Colonic mucosa (tissue), 4 donors: ENCODE measurements around the gene TBC1D9. TPM values are rescaled to one million over a fixed set of nuclear protein-coding genes. Genes with fewer than 3 reads are reported as not detected.

Experiments used
- DNase-seq: peaks from one replicate; pipeline ENCODE4 v3.0.0-alpha.2; 2020
- H3K27ac ChIP-seq: fragments of 200-600 bp; one replicate; pipeline ENCODE4 v1.8.0; 2021
- H3K27me3 ChIP-seq: fragments of 200-600 bp; one replicate; pipeline ENCODE4 v1.8.0; 2021
- H3K36me3 ChIP-seq: fragments of 200-600 bp; one replicate; pipeline ENCODE4 v1.8.0; 2021
- H3K4me1 ChIP-seq: fragments of 200-600 bp; one replicate; pipeline ENCODE4 v1.8.0; 2021; ENCODE audit warnings: mild to moderate bottlenecking
- H3K4me3 ChIP-seq: fragments of 200-600 bp; one replicate; pipeline ENCODE4 v1.8.0; 2021
- H3K9ac ChIP-seq, 2 donors: one replicate each; pipeline ENCODE4 v1.7.0; 2013; ENCODE audit warnings: control low read depth in 2 of 2, low read depth in 2 of 2, low read length in 2 of 2
- H3K9me3 ChIP-seq: fragments of 200-600 bp; one replicate; pipeline ENCODE4 v1.8.0; 2021
- intact Hi-C: fragments of 100-400 bp; cut with DNase I; formaldehyde crosslinking; loops from one replicate; pipeline ENCODE4 v1.14.1; 2022
- total RNA-seq, 2 donors: library from RNA; stranded (reverse); fragmentation: NEBNext Ultra II Directional in 1 of 2; extraction: Animal tissue kit (Norgen Biotek cat#: 25700) in 1 of 2; gene quantifications; one replicate each; pipeline ENCODE4 v1.2.1, GENCODE V29; 2021
- TF ChIP-seq, protein P1 (sequence below): fragments of 200-600 bp; IDR thresholded peaks from one replicate; pipeline ENCODE4 v1.8.0; 2022; ENCODE audit warnings: antibody characterized with exemption, mild to moderate bottlenecking
- donor health status: healthy.
- donor health status: DM: no; HTN: no; CAD: no.
- donor health status: DM: no; HTN: no; CAD: no.

The TBC1D9 gene
- total RNA-seq, 2 donors from 2014 or later = 6.8 to 11.6 TPM

DNA sequence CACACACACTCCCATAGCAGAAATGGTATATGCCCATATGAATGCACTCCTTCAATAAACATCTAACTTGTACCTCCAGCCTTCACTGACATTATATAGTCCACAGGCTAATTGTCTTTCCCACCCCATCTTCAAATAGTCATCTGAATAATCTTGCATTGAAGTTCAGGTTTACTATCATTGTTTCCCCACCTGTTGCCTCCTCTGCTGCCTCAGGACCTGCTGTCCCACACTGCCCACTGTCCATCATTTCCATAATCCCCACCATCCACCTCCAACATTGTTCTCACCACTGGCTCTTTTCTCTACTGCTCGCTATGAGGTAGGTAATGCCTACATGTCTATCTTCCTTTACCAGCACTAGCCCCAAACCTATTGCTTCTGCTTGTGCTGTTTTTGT, 66.1 kb downstream of the TBC1D9 start:
- Histone ChIP-seq H3K4me1 (no peaks in the 10 kb centered on the region), H3K9ac (no peak overlapping the region), H3K27me3 (no peaks in the 10 kb centered on the region), H3K27ac (no peak overlapping the region), H3K9me3 (no peaks in the 10 kb centered on the region), H3K4me3 (no peak overlapping the region), H3K36me3 (no peaks in the 10 kb centered on the region)
- no peak for DNase-seq
- intact Hi-C loops = no loop called here
- TF ChIP-seq, protein P1, sequence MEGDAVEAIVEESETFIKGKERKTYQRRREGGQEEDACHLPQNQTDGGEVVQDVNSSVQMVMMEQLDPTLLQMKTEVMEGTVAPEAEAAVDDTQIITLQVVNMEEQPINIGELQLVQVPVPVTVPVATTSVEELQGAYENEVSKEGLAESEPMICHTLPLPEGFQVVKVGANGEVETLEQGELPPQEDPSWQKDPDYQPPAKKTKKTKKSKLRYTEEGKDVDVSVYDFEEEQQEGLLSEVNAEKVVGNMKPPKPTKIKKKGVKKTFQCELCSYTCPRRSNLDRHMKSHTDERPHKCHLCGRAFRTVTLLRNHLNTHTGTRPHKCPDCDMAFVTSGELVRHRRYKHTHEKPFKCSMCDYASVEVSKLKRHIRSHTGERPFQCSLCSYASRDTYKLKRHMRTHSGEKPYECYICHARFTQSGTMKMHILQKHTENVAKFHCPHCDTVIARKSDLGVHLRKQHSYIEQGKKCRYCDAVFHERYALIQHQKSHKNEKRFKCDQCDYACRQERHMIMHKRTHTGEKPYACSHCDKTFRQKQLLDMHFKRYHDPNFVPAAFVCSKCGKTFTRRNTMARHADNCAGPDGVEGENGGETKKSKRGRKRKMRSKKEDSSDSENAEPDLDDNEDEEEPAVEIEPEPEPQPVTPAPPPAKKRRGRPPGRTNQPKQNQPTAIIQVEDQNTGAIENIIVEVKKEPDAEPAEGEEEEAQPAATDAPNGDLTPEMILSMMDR = no peak

DNA sequence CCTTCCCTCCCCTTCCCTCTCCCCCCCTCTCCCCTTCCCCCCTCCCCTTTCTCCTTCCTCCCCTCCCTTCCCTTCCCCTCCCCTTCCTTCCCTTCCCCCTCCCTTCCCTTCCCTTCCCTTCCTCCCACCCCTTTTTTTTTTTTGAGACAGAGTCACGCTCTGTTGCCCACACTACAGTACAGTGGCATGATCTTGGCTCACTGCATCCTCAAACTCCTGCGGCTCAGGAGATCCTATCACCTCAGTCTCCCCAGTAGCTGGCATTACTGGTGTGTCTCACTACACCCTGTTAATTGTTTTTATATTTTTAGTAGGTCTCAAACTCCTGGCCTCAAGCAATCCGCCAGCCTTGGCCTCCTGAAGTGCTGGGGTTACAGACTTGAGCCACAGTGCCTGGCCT, 66.6 kb downstream of the TBC1D9 start:
- no peak for DNase-seq
- intact Hi-C loops = no loop called here
- no peaks in the 10 kb centered on the region for H3K27me3 ChIP-seq
- H3K4me1 ChIP-seq = no peaks in the 10 kb centered on the region
- no peaks in the 10 kb centered on the region for H3K36me3 ChIP-seq
- no peak overlapping the region for H3K4me3 ChIP-seq
- no peaks in the 10 kb centered on the region for H3K9me3 ChIP-seq
- H3K27ac ChIP-seq = no peak overlapping the region
- no peak overlapping the region for H3K9ac ChIP-seq
- TF ChIP-seq, protein P1 = no peak

DNA sequence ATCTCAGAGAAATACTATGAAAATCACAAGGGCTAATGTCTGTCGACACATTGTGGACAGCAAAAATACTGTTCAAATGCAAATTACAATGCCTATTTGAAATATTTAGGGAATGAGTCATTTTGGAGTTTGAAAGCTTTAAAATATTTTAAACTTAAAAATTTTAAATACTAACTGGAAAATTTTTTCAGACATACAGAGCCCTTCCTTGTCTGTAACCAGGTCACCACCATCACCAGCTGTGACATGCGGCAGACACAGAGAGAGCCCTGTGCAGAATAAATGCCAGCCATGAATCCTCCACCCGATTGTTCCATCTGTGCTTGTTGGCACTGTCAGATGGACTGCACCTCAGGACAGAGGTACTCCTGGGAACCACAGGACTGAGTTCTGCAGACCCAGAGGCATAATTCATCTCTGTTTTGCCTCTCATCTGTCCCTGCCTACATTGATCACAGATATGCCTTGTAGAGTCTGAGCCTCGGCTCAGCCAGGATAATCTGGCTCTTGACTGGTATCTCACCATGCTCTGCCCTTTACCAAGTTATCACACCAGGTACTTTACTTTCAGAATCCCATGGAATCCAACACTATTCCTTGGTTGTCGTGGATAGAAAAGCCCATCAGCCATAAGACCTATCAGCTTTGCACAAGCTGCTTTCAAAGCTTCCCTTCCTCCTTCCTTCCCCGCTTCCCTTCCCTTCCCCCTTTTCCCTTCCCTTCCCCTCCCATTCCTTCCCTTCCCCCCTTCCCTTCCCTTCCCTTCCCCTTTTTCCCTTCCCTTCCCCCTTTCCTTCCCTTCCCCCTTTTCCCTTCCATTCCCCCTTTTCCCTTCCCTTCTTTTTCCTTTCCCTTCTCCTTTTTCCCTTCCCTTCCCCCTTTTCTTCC, 67.2 kb downstream of the TBC1D9 start:
- no peak overlapping the region for H3K4me3 ChIP-seq
- H3K9ac ChIP-seq = no peak overlapping the region
- intact Hi-C loops = no loop called here
- TF ChIP-seq, protein P1 = no peak
- no peak overlapping the region for H3K27ac ChIP-seq
- H3K9me3 ChIP-seq = no peaks in the 10 kb centered on the region
- H3K27me3 ChIP-seq = no peaks in the 10 kb centered on the region
- H3K4me1 ChIP-seq = no peaks in the 10 kb centered on the region
- no peaks in the 10 kb centered on the region for H3K36me3 ChIP-seq
- no peak for DNase-seq

DNA sequence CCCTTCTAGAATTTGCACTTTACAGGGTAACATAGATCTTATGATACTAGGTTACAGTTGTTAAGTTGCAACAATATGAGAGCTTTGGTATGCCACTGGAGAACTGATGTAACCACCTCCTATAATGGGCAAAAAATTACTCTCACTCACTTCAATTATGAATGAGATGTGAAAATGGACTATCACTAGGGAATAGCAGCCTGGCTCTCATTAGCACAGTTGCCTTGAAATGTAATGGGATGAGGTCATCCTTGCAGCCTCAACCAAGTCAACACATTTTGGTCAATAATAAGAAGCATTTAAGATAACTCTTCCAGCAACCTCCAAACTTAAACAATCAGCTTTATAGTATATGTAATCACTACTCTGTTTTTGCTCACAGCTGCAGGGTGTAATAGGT, 69.4 kb downstream of the TBC1D9 start:
- Histone ChIP-seq H3K9ac (no peak overlapping the region), H3K36me3 (no peaks in the 10 kb centered on the region), H3K4me3 (no peak overlapping the region), H3K27ac (no peak overlapping the region), H3K4me1 (no peaks in the 10 kb centered on the region), H3K27me3 (no peaks in the 10 kb centered on the region), H3K9me3 (no peaks in the 10 kb centered on the region)
- TF ChIP-seq, protein P1 = no peak
- intact Hi-C loops = no loop called here
- no peak for DNase-seq

DNA sequence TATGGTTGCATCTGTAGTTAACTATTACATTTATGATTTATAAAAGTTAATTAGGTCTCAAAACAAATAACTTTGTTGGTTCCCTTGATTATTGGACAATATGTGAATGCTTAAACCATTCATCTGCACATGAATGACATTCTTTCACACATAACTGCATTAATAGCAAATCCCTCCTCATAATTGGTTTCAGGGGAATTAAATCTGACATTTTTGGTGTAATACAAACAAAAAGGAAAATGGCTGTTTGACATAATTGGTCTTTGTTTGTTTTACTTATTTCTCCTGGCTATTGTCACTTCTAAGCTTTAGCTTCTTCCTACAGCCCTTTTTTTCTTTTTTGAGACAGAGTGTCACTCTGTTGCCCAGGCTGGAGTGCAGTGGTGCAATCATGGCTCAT, 71.9 kb downstream of the TBC1D9 start:
- H3K4me3 ChIP-seq = no peak overlapping the region
- intact Hi-C loops = no loop called here
- TF ChIP-seq, protein P1 = no peak

More for the DNA sequence above, 71.9 kb downstream of the TBC1D9 start:
- Histone ChIP-seq H3K9ac (no peak overlapping the region), H3K36me3 (no peaks in the 10 kb centered on the region), H3K27me3 (no peaks in the 10 kb centered on the region), H3K9me3 (no peaks in the 10 kb centered on the region), H3K27ac (no peak overlapping the region), H3K4me1 (no peaks in the 10 kb centered on the region)
- DNase-seq = no peak
